ENCODE data around the gene CTDP1.
"Not testable (repeated sequence)": the region's sequence is repeated elsewhere in the genome, so short reads cannot be mapped to it uniquely, and the experiment has no call there.

The CTDP1 gene

DNA sequence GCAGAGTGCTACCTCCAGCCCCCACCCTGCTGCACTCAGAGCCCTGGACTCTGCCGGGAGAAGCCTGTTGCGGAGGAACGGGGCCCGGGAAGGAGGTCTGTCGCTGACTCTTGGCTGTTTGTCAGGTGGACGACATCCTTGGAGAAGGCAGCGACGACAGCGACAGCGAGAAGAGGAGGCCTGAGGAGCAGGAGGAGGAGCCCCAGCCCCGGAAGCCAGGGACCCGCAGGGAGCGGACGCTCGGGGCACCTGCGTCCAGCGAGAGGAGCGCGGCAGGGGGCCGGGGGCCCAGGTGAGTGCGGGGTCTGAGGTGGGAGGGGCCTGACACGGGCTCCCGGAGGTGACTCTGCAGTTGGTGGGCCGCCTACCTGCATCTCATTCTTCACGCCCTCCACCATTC lies 56.6 kb downstream of the CTDP1 start:
- H3K27ac ChIP-seq = no peak overlapping the region
- POLR2A ChIA-PET (ENCODE audit: low non-redundant PET) = no interaction called here
- CTCF ChIA-PET = no interaction called here
- TF ChIP-seq, protein P1, sequence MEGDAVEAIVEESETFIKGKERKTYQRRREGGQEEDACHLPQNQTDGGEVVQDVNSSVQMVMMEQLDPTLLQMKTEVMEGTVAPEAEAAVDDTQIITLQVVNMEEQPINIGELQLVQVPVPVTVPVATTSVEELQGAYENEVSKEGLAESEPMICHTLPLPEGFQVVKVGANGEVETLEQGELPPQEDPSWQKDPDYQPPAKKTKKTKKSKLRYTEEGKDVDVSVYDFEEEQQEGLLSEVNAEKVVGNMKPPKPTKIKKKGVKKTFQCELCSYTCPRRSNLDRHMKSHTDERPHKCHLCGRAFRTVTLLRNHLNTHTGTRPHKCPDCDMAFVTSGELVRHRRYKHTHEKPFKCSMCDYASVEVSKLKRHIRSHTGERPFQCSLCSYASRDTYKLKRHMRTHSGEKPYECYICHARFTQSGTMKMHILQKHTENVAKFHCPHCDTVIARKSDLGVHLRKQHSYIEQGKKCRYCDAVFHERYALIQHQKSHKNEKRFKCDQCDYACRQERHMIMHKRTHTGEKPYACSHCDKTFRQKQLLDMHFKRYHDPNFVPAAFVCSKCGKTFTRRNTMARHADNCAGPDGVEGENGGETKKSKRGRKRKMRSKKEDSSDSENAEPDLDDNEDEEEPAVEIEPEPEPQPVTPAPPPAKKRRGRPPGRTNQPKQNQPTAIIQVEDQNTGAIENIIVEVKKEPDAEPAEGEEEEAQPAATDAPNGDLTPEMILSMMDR (conservative IDR thresholded peaks at IDR 0.05; ENCODE audit: low read depth) = no peak
- DNase-seq (ENCODE audit: low spot score) = no peak

DNA sequence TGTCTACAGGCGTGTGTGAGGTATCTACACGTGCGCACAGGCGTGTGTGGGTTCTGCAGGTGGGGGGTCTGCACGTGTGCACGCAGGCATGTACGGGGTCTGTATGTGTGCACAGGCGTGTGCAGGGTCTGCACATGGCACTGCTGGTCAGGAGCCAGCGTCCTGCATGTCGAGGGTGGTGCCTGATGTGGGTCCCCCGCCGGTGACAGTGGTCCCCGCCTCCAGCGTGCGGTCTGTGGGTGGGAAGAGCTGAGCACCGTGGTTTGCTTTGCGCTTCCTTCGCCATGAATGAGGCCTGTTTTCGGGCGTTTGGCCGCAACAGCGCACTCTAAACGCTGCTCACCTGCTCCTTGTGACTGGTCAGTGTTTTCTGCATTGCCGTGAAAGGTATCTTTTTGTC lies 57.2 kb downstream of the CTDP1 start:
- TF ChIP-seq, protein P1 (conservative IDR thresholded peaks at IDR 0.05; ENCODE audit: low read depth) = no peak
- POLR2A ChIA-PET (ENCODE audit: low non-redundant PET) = no interaction called here
- H3K27ac ChIP-seq = no peak overlapping the region
- CTCF ChIA-PET = no interaction called here
- DNase-seq (ENCODE audit: low spot score) = no peak

- ChIA-PET CTCF (no interaction called here), POLR2A (ENCODE audit: low non-redundant PET) (no interaction called here)
- H3K27ac ChIP-seq = no peak overlapping the region
- TF ChIP-seq, protein P1 (conservative IDR thresholded peaks at IDR 0.05; ENCODE audit: low read depth) = no peak
- no peak for DNase-seq (ENCODE audit: low spot score)
Measured at GRCh38 chr18:79737426-79737825, 57.8 kb downstream of the CTDP1 start.

- TF ChIP-seq, protein P1 (conservative IDR thresholded peaks at IDR 0.05; ENCODE audit: low read depth) = no peak
- POLR2A ChIA-PET (ENCODE audit: low non-redundant PET) = no interaction called here
- CTCF ChIA-PET = no interaction called here
- no peak for DNase-seq (ENCODE audit: low spot score)
- no peak overlapping the region for H3K27ac ChIP-seq
Measured at GRCh38 chr18:79738041-79738461, 58.4 kb downstream of the CTDP1 start.

- DNase-seq (ENCODE audit: low spot score) = no peak
- ChIA-PET CTCF (no interaction called here), POLR2A (ENCODE audit: low non-redundant PET) (no interaction called here)
- no peak overlapping the region for H3K27ac ChIP-seq
- TF ChIP-seq, protein P1 (conservative IDR thresholded peaks at IDR 0.05; ENCODE audit: low read depth) = no peak
Measured at GRCh38 chr18:79738581-79739439, 59.2 kb downstream of the CTDP1 start.

- CTCF ChIA-PET = no interaction called here
- POLR2A ChIA-PET (ENCODE audit: low non-redundant PET) = no interaction called here
Measured at GRCh38 chr18:79739440-79739778, 59.8 kb downstream of the CTDP1 start.

DNA sequence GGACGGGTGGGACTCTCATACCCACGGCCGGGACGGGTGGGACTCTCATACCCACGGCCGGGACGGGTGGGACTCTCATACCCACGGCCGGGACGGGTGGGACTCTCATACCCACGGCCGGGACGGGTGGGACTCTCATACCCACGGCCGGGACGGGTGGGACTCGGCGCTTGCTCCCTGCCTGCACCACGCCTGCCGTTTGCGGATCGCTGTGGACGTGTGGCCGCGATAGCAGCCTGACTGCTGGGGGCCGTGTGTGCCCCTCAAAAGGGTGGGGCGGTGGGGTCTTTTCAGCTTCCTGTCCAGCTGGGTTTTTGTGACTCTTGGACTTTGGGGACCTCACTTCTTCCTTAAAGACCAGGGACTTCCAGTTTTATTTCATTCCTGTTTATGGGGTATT lies 60.4 kb downstream of the CTDP1 start:
- CTCF ChIA-PET = interaction anchor here (0.6 kb wide), 1 partner anchor 111 kb away, joined by 3 read pairs; no protein-coding TSS in a partner anchor
- H3K27ac ChIP-seq; POLR2A ChIA-PET (ENCODE audit: low non-redundant PET); DNase-seq (ENCODE audit: low spot score): not testable (repeated sequence)

More at GRCh38 chr18:79739440-79739778, 59.8 kb downstream of the CTDP1 start:
- H3K27ac ChIP-seq = no peak overlapping the region
- no peak for DNase-seq (ENCODE audit: low spot score)
- TF ChIP-seq, protein P1 (conservative IDR thresholded peaks at IDR 0.05; ENCODE audit: low read depth) = no peak

All from RWPE1 (cell line).